Cardiac atrium fibroblast (primary cell): ENCODE measurements around the gene PCDH11Y. TPM values are rescaled to one million over a fixed set of nuclear protein-coding genes. Genes with fewer than 3 reads are reported as not detected.

ENCODE experiments used
- total RNA-seq: library from RNA; depleted of rRNA; stranded (reverse); fragments of >200 nt; gene quantifications from 2 replicates; pipeline ENCODE4 v1.2.3, GENCODE V29; 2015

The PCDH11Y gene, protein sequence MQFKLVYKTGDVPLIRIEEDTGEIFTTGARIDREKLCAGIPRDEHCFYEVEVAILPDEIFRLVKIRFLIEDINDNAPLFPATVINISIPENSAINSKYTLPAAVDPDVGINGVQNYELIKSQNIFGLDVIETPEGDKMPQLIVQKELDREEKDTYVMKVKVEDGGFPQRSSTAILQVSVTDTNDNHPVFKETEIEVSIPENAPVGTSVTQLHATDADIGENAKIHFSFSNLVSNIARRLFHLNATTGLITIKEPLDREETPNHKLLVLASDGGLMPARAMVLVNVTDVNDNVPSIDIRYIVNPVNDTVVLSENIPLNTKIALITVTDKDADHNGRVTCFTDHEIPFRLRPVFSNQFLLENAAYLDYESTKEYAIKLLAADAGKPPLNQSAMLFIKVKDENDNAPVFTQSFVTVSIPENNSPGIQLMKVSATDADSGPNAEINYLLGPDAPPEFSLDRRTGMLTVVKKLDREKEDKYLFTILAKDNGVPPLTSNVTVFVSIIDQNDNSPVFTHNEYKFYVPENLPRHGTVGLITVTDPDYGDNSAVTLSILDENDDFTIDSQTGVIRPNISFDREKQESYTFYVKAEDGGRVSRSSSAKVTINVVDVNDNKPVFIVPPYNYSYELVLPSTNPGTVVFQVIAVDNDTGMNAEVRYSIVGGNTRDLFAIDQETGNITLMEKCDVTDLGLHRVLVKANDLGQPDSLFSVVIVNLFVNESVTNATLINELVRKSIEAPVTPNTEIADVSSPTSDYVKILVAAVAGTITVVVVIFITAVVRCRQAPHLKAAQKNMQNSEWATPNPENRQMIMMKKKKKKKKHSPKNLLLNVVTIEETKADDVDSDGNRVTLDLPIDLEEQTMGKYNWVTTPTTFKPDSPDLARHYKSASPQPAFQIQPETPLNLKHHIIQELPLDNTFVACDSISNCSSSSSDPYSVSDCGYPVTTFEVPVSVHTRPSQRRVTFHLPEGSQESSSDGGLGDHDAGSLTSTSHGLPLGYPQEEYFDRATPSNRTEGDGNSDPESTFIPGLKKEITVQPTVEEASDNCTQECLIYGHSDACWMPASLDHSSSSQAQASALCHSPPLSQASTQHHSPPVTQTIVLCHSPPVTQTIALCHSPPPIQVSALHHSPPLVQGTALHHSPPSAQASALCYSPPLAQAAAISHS (N-terminal part only)
- not detected in 2 replicates for total RNA-seq

DNA sequence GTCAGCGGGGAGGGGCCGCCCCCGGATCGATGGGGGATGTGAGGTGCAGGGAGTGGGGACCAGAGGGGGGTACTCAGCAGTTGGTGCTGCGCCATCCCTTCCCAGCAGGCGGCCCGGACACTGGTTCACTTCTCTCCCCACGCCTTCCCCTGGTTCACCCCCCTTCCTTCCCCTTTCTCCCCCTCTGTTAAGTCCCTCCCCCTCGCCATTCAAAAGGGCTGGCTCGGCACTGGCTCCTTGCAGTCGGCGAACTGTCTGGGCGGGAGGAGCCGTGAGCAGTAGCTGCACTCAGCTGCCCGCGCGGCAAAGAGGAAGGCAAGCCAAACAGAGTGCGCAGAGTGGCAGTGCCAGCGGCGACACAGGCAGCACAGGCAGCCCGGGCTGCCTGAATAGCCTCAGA is at the start of gene PCDH11Y:
PCDH11Y (plus strand) TSS at position 240 of the 400 bp plus-strand sequence. CDS start 56,804 bp downstream, outside the sequence.

